ENCODE results near the gene MRPL24.

Gene MRPL24

DNA sequence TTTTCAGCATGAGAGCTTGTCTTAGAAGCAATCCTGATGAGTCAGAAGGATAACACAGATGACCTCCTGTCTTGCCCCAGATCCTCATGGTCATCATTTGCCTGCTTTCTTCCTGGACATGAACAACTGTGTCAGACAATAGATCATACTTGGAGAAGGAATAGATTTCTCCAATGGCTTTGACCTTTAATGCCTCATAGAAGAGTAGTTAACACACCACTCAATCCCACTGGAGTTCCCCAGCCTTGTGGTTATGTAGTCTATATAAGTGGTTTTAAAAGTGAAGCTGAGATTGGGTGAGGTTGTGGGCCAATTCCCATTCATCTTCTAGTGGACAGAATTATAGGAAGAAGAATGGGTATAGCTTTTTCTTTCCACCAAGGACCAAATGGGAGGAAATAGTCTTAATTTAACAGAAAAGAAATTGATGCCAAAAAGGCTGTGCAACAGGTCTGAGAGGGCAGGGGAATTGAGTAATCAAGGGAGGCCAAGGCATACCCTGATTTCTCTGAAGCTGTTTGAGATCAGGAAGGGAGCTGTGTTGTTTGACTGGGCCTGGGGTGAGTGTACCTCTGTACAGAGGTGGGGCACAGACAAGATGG is 40.8 kb upstream of the MRPL24 start:
- no peaks in the 10 kb centered on the region for H3K27me3 ChIP-seq
- no peaks in the 10 kb centered on the region; the same call in 1 of the 2 replicates for H3K4me1 ChIP-seq
- no peak for TF ChIP-seq CTCF (IDR thresholded peaks at IDR 0.05; ENCODE audit: low read depth, low read length)
- no peak overlapping the region for H3K4me3 ChIP-seq (ENCODE audit: low read depth, low read length)
- H3K36me3 ChIP-seq: peaks cover 51% of the 10 kb centered on the region
- DNase-seq: no peak
- no peaks in the 10 kb centered on the region for H3K9me3 ChIP-seq

DNA sequence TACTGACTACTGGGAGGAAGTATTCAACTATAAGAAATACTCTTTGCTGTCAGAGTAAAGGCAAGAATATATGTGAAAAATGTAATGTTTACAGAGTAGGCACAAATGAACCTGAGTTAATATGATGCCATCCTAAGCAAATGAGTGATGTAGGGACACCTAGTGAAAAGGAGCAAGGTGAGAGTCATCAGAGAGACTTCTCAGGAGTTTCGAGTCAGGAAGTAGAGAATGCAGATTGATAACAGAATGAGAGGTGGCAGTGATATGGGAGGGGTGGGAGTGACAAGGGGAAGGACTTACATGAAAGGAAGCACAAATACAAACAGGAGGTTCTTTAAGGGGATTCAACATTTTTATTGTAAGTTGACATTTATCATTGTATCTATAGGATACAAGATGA is 36.7 kb upstream of the MRPL24 start:
- H3K27me3 ChIP-seq: no peaks in the 10 kb centered on the region
- peaks cover 29% of the 10 kb centered on the region for H3K36me3 ChIP-seq
- no peak for TF ChIP-seq CTCF (IDR thresholded peaks at IDR 0.05; ENCODE audit: low read depth, low read length)
- peaks cover 9% of the 10 kb centered on the region for H3K4me1 ChIP-seq
- H3K4me3 ChIP-seq (ENCODE audit: low read depth, low read length): no peak overlapping the region
- DNase-seq: no peak
- H3K9me3 ChIP-seq: no peaks in the 10 kb centered on the region

DNA sequence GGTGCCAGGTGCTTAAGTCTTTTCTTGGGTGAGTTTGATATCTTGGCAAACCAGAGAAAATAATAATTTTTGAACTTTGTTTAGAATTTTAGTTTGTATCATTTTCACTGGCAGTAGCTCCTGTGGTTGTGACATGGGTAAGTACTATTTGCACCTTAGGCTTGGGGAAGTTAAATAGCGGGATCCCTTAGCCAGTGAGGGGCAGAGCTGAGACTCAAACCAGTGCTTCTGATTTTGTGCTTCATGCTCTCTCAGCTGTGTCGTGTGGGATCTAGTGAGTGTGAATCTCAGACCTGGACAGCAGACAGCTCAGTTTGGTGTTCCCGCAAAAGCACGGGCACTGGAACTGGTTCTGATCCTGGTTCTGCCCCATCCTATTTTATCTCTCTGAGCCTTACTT is 36.1 kb upstream of the MRPL24 start:
- Histone ChIP-seq H3K27me3 (no peaks in the 10 kb centered on the region), H3K9me3 (no peaks in the 10 kb centered on the region), H3K4me3 (ENCODE audit: low read depth, low read length) (no peak overlapping the region), H3K36me3 (peaks cover 23% of the 10 kb centered on the region), H3K4me1 (peaks cover 9% of the 10 kb centered on the region)
- DNase-seq: no peak
- TF ChIP-seq CTCF (IDR thresholded peaks at IDR 0.05; ENCODE audit: low read depth, low read length): no peak

DNA sequence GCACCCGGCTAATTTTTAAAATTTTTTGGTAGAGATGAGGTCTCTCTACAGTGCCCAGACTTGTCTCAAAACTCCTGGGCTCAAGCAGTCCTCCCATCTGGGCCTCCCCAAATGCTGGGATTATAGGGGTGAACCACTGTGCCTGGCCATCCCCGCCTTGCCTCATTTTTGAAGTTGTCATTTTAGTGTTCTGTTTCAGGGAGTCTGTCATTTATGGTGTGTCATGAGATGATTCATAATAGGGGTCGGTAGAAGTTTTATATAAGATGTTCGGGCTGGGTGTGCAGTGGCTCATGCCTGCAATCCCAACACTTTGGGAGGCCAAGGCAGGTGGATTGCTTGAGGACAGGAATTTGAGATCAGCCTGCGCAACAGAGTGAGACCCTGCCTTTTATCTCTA is 34.9 kb upstream of the MRPL24 start:
- no peaks in the 10 kb centered on the region for H3K27me3 ChIP-seq
- no peak for TF ChIP-seq CTCF (IDR thresholded peaks at IDR 0.05; ENCODE audit: low read depth, low read length)
- H3K36me3 ChIP-seq: peaks cover 16% of the 10 kb centered on the region
- no peaks in the 10 kb centered on the region for H3K9me3 ChIP-seq
- H3K4me1 ChIP-seq: peaks cover 14% of the 10 kb centered on the region
- no peak for DNase-seq
- no peak overlapping the region for H3K4me3 ChIP-seq (ENCODE audit: low read depth, low read length)

- Histone ChIP-seq H3K4me1 (peaks cover 14% of the 10 kb centered on the region), H3K36me3 (peaks cover 18% of the 10 kb centered on the region), H3K9me3 (no peaks in the 10 kb centered on the region), H3K27me3 (no peaks in the 10 kb centered on the region), H3K4me3 (ENCODE audit: low read depth, low read length) (peak overlapping the region; percentile 32)
- TF ChIP-seq CTCF (IDR thresholded peaks at IDR 0.05; ENCODE audit: low read depth, low read length): peak; percentile 28
- DNase-seq: no peak
Measured at GRCh38 chr1:156773607-156774006, 32.7 kb upstream of the MRPL24 start.

GRCh38 chr1:156772728-156773497 is 32.0 kb upstream of the MRPL24 start:
- H3K4me3 ChIP-seq (ENCODE audit: low read depth, low read length): peak overlapping the region; percentile 32
- H3K36me3 ChIP-seq: peaks cover 18% of the 10 kb centered on the region

More at GRCh38 chr1:156772728-156773497, 32.0 kb upstream of the MRPL24 start:
- Histone ChIP-seq H3K4me1 (peaks cover 14% of the 10 kb centered on the region), H3K27me3 (no peaks in the 10 kb centered on the region), H3K9me3 (no peaks in the 10 kb centered on the region)
- DNase-seq: peak; percentile 87
- no peak for TF ChIP-seq CTCF (IDR thresholded peaks at IDR 0.05; ENCODE audit: low read depth, low read length)
